Rectal smooth muscle tissue (tissue), 1 donor: ENCODE results near the gene TBXAS1.

Experiments used
- H3K27ac ChIP-seq: one replicate; pipeline ENCODE4 v1.7.0; 2013; ENCODE audit warnings: low read depth, low read length, inconsistent platforms
- H3K27me3 ChIP-seq: one replicate; pipeline ENCODE4 v1.7.0; 2013; ENCODE audit warnings: low read length; ENCODE audit not compliant: control insufficient read depth, insufficient read depth
- H3K36me3 ChIP-seq: one replicate; pipeline ENCODE4 v1.7.0; 2013; ENCODE audit warnings: low read length; ENCODE audit not compliant: control insufficient read depth, insufficient read depth
- H3K4me1 ChIP-seq: one replicate; pipeline ENCODE4 v1.7.0; 2013; ENCODE audit warnings: low read length; ENCODE audit not compliant: control insufficient read depth, insufficient read depth
- H3K4me3 ChIP-seq: one replicate; pipeline ENCODE4 v1.7.0; 2013; ENCODE audit warnings: low read length
- H3K9ac ChIP-seq: one replicate; pipeline ENCODE4 v1.7.0; 2013; ENCODE audit warnings: low read length

TBXAS1 gene

DNA sequence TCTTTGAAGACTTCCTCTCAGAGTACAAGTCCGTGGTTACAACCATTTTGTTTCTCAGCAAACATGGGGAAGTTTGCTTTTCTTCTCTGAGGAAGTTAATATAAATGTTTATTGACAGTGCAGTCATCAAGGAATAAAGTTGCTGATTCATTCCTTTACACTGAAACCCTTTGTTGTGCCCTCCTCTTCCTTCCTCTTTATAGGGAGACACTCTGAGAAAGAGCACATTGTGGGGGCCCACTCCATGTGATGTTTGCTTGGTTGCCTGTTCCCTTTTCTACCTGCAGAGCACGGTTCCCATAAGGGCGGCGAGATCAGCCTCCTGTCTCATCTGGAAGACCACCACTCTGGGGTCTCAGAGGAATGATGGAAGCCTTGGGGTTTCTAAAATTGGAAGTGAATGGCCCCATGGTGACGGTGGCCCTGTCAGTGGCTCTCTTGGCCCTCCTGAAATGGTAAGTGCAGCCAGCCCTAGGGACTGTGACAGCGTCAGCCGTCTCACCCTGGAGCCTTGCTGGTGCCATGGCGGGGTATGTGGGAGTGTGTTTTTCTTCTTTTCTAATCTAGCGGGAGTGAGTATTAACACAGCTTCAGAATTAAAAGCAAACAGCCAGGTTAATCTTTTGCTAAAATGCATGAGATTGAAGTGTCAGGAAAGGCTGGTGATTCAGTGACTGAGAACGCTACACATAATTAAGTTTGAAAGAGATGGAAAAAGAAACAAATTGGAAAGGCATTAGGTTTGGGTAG is at the start of gene TBXAS1:
TSS of gene TBXAS1 (plus strand) at position 240 of the 750 bp plus-strand sequence. CDS start at position 367, 127 bp downstream.
- Histone ChIP-seq H3K27me3 (no peaks in the 10 kb centered on the region), H3K9ac (no peak within 1 kb of the TSS), H3K27ac (no peak within 1 kb of the TSS), H3K36me3 (no peaks in the 10 kb centered on the region), H3K4me3 (peak within 1 kb of the TSS; percentile 17), H3K4me1 (no peaks in the 10 kb centered on the region)

DNA sequence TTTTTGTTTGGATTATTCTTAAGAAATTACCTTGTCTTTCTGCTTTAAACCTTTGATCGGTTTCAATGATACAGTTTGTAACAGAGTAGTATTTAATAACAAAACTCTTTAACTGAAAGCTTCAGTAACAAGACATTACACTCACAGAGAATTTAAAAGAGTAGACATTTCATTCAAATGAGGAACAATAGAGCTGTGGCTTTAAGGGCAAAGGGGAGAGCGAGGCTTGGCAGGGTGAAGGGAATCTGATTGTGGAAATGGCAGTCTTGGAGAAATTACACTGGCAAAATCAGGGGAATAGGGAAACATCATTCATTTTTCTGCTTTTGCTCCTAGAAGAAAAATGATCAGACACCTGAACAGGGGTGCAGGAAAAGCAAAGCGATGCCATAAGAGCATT is 46.1 kb upstream of the TBXAS1 start:
- no peaks in the 10 kb centered on the region for H3K36me3 ChIP-seq
- no peak overlapping the region for H3K4me3 ChIP-seq
- H3K9ac ChIP-seq, result no peak overlapping the region
- no peaks in the 10 kb centered on the region for H3K4me1 ChIP-seq
- no peak overlapping the region for H3K27ac ChIP-seq
- no peaks in the 10 kb centered on the region for H3K27me3 ChIP-seq

DNA sequence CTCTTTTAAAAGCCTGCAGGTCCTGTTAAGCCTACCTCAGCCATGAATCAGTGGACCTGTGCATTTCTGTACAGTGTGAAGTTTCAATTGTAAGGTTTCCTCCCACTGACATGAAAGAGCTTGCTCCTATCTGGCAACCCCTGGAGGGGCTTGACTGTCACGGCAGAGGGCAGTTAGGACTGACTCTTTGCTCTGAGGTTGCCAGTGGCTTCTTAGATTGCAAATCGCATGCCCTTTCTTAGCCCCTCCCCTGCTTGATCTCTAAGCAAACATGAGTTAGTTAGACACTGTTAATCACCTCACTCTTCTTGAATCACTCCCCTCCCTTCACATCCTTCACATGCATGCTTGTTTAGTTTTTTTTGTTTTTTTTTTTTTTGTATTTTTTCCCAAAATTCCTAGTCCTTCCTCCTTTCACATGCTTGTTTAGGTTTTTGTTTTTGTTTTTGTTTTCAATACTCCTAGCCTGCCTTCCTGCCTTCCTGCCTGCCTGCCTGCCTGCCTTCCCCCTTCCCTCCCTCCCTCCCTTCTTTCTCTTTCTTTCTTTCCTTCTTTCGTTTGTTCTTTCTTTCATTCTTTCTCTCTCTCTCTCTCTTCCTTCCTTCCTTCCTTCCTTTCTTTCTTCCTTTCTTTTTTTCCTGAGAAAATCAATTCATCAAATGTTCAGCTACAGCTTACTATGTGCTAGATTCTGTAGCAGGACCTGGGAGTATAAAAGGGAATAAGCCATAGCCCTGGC is 45.2 kb upstream of the TBXAS1 start:
- Histone ChIP-seq H3K4me1 (no peaks in the 10 kb centered on the region), H3K9ac (no peak overlapping the region), H3K4me3 (no peak overlapping the region), H3K27me3 (no peaks in the 10 kb centered on the region), H3K27ac (no peak overlapping the region), H3K36me3 (no peaks in the 10 kb centered on the region)

DNA sequence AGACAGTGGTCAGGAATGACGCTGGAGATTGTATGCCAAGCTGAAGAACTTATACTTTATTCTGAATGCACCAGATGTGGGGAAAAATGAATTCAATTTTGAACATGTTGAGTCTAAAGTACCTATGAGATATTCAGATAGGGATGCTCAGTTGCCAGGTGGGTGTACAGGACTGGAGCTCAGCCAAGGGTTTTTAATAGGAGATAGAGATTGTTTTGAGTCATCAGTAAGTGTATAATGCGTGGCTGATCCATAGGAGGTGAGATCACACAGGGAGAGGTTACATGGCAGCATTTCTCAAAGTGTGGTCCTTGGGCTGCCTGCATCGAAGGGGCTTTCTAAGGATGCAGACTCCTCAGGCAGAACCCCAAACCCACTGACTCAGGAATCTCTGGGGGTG is 44.4 kb upstream of the TBXAS1 start:
- Histone ChIP-seq H3K27ac (no peak overlapping the region), H3K9ac (no peak overlapping the region), H3K27me3 (no peaks in the 10 kb centered on the region), H3K36me3 (no peaks in the 10 kb centered on the region), H3K4me3 (no peak overlapping the region), H3K4me1 (no peaks in the 10 kb centered on the region)

DNA sequence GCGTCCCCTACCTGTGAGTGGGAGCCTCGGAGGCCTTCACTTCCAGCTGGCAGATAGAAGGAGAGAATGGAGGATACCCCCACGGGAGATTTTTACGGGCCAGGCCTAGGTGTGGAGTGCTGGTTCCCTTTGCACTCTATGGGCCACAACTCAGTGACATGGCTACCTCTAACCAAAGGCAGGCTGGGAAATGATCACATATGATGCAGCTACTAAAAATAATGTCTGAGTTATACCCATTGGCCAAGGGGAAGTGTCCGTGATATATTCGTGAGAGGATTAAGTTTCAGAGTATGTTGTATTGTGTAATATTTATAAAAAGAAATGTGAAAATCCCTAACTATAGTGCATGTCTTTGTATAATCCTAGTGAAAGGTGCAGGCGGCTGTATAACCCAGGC is 37.7 kb upstream of the TBXAS1 start:
- H3K27ac ChIP-seq, result no peak overlapping the region
- no peak overlapping the region for H3K4me3 ChIP-seq
- H3K4me1 ChIP-seq, result no peaks in the 10 kb centered on the region
- no peak overlapping the region for H3K9ac ChIP-seq
- H3K36me3 ChIP-seq, result no peaks in the 10 kb centered on the region
- no peaks in the 10 kb centered on the region for H3K27me3 ChIP-seq

DNA sequence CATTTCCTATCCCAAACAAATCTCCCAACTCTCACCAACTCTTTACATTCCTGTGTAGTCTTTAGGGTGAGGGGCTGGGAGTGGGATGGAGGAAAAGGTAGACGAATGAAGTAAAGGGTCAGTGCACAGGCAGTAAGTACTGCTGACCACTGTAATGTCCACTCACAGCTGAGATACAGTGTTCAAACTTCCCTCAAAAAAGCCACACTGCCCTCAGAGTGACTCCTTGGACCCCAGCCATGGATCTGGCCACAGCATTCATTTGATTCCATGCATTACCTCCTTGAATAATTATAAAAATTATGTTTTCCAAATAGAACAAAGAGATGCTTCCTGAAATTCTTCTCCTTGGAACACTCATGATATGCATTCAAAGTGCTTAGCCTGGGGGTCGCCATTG is 31.5 kb upstream of the TBXAS1 start:
- Histone ChIP-seq H3K9ac (no peak overlapping the region), H3K27me3 (no peaks in the 10 kb centered on the region), H3K27ac (no peak overlapping the region), H3K4me1 (no peaks in the 10 kb centered on the region), H3K36me3 (no peaks in the 10 kb centered on the region), H3K4me3 (no peak overlapping the region)

DNA sequence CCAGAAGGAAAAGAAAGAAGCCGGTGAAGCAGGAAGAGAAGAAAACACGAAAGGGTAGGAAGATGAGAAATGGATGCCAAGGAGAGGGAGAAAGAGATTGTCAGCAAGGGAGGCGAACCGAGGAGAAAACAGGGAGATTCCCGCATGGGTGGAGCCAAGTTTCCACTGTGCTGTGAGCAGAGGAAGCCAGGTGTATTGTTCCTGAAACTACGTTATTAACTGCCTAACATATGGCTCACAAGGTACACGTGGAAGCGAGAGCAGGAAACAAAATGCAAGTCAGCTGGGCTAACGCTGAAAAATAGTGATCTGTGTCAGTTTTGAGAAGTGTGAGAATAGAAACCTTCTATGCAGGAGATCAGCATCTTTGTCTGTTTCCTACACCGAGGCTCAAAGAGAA is 30.8 kb upstream of the TBXAS1 start:
- H3K27me3 ChIP-seq, result no peaks in the 10 kb centered on the region
- H3K9ac ChIP-seq, result no peak overlapping the region
- H3K4me3 ChIP-seq, result no peak overlapping the region
- H3K27ac ChIP-seq, result no peak overlapping the region
- H3K4me1 ChIP-seq, result no peaks in the 10 kb centered on the region
- H3K36me3 ChIP-seq, result no peaks in the 10 kb centered on the region

DNA sequence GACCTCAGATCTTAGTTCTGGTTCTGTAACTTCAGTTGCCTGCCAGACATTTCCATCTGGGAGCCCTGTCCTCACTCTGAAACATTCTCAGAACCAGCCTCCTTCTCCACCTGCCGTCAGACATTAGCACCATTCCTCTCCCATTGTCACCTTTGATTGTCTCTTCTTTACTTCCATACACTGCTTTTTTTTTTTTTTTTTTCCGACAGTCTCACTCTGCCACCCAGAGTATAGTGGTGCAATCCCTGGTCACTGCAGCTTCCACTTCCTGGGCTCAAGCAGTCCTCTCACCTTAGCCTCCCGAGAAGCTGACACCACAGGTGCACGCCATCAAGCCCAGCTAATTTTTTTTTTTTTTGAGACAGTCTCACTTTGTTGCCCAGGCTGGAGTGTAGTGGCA is 30.2 kb upstream of the TBXAS1 start:
- no peaks in the 10 kb centered on the region for H3K4me1 ChIP-seq
- H3K27ac ChIP-seq, result no peak overlapping the region
- no peaks in the 10 kb centered on the region for H3K27me3 ChIP-seq
- no peak overlapping the region for H3K9ac ChIP-seq
- H3K4me3 ChIP-seq, result no peak overlapping the region
- no peaks in the 10 kb centered on the region for H3K36me3 ChIP-seq

DNA sequence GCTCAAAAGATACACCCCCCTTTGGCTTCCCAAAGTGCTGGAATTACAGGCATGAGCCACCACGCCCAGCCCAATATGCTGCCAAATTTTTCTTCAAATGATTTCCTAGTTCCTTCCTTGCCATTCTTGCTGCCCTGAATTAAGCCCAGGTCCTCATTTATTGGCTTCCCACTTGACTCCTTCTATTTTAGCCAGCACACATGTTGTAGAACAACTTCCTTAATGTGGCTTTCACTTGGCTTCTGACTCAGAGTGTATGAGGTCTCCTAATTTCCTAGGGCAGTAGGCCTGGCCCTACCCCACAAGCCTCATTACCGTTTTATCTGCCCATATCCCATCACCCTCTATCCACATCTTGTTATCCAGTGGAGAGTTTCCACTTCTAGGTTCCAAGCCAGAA is 29.5 kb upstream of the TBXAS1 start:
- H3K4me3 ChIP-seq, result no peak overlapping the region
- H3K36me3 ChIP-seq, result no peaks in the 10 kb centered on the region
- H3K27ac ChIP-seq, result no peak overlapping the region
- no peak overlapping the region for H3K9ac ChIP-seq
- H3K4me1 ChIP-seq, result no peaks in the 10 kb centered on the region
- H3K27me3 ChIP-seq, result no peaks in the 10 kb centered on the region

DNA sequence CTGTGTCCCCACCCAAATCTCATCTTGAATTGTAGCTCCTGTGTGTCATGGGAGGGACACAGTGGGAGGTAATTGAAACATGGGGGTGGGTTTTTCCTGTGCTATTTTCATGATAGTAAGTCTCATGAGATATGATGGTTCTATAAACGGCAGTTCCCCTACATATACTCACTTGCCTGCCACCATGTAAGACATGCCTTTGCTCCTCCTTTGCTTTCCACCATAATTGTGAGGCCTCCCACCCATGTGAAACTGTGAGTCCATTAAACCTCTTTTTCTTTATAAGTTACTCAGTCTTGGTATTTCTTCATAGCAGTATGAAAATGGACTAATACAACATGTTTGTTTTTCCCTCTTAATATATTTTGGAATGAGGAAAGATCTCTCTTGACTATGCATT is 24.5 kb upstream of the TBXAS1 start:
- H3K4me1 ChIP-seq, result no peaks in the 10 kb centered on the region
- H3K27ac ChIP-seq, result no peak overlapping the region
- H3K36me3 ChIP-seq, result no peaks in the 10 kb centered on the region
- no peak overlapping the region for H3K9ac ChIP-seq
- no peaks in the 10 kb centered on the region for H3K27me3 ChIP-seq
- H3K4me3 ChIP-seq, result no peak overlapping the region

DNA sequence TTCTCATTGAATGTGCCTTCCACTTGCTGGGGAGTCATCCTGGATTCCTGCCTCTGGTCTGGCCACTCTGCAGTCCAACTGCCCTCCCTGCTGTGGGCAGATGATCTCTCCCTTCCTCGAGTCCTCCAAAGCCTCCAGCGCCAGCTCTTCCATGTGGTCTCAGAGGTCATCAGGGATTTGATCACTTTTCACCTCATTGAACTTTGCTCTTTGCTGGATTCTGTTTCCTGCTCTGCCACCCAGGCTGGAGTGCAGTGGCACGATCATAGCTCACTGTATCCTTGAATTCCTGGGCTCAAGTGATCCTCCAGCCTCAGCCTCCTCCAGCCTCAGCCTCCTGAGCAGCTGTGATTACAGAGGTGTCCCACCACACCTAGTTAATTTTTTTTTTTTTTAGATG is 22.1 kb upstream of the TBXAS1 start:
- H3K27ac ChIP-seq, result no peak overlapping the region
- H3K9ac ChIP-seq, result no peak overlapping the region
- H3K36me3 ChIP-seq, result no peaks in the 10 kb centered on the region
- no peaks in the 10 kb centered on the region for H3K27me3 ChIP-seq
- H3K4me1 ChIP-seq, result no peaks in the 10 kb centered on the region
- no peak overlapping the region for H3K4me3 ChIP-seq

DNA sequence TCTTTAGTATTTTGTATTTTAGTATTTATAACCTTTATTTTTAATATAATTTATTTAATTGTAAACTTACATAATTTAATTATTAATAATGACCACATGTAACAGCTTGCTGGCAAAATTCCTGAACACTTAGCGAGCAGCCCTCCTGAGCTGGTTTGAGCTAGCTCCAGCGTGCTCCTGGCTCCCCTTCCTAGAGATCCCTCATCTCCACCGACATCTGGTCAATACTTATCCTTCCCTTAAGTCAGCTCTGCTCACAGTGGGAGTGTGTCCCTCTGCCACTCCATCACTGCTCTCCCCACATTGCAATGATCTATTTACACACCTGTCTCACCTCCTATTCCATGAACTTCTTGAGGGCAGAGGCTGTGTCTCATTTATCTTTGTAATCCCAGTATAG is 20.6 kb upstream of the TBXAS1 start:
- Histone ChIP-seq H3K9ac (no peak overlapping the region), H3K36me3 (no peaks in the 10 kb centered on the region), H3K4me3 (no peak overlapping the region), H3K27ac (no peak overlapping the region), H3K27me3 (no peaks in the 10 kb centered on the region), H3K4me1 (no peaks in the 10 kb centered on the region)
